Tibial nerve (tissue), 4 donors: ENCODE data around the gene RASA3. TPM values are rescaled to one million over a fixed set of nuclear protein-coding genes. Genes with fewer than 3 reads are reported as not detected.

ENCODE experiments used
- DNase-seq, 2 donors: peaks; one replicate each; pipeline ENCODE4 v3.0.0-alpha.2; 2019; ENCODE audit warnings: low spot score in 2 of 2
- H3K27ac ChIP-seq, 4 donors: fragments of 200-600 bp; sonication (generic) in 3 of 4; one replicate each; pipeline ENCODE4 v1.5.1; 2017 to 2019; ENCODE audit warnings: mild to moderate bottlenecking in 1 of 4
- H3K27me3 ChIP-seq, 2 donors: fragments of 200-600 bp; sonication (generic) in 1 of 2; one replicate each; pipeline versions ENCODE4 v1.5.1 to v1.6.0; 2017 to 2019
- H3K36me3 ChIP-seq, 3 donors: fragments of 200-600 bp; sonication (generic); one replicate each; pipeline ENCODE4 v1.5.1; 2018 to 2019
- H3K4me1 ChIP-seq, 4 donors: fragments of 200-600 bp; sonication (generic) in 3 of 4; one replicate each; pipeline ENCODE4 v1.5.1; 2017 to 2019
- H3K4me3 ChIP-seq, 4 donors: fragments of 200-600 bp; sonication (generic) in 3 of 4; one replicate each; pipeline ENCODE4 v1.5.1; 2017 to 2019; ENCODE audit warnings: mild to moderate bottlenecking in 1 of 4, moderate library complexity in 1 of 4
- H3K9me3 ChIP-seq, 4 donors: fragments of 200-600 bp; sonication (generic) in 3 of 4; one replicate each; pipeline ENCODE4 v1.5.1; 2017 to 2019
- CTCF ChIP-seq, 5 experiments: fragments of 200-600 bp in 3 of 5; fragments of 450-650 bp in 2 of 5; sonication (generic) in 3 of 5; IDR thresholded peaks; one replicate each; pipeline ENCODE4 v1.5.1; 2016 to 2019; ENCODE audit warnings: antibody characterized with exemption in 5 of 5, mild to moderate bottlenecking in 3 of 5, moderate library complexity in 2 of 5
- EP300 ChIP-seq, 2 donors: sonication (generic); formaldehyde crosslinking; IDR thresholded peaks; one replicate each; pipeline ENCODE4 v1.6.1; 2017; ENCODE audit warnings: antibody characterized with exemption in 2 of 2, mild to moderate bottlenecking in 1 of 2
- POLR2A ChIP-seq, 2 donors: fragments of 450-650 bp; IDR thresholded peaks; one replicate each; pipeline ENCODE4 v1.6.1; 2017; ENCODE audit warnings: antibody characterized with exemption in 2 of 2, mild to moderate bottlenecking in 2 of 2, moderate library complexity in 2 of 2
- WGBS, 2 donors: methylation state at CpG; one replicate each; pipeline ENCODE4 v1.1.5; 2018; 5-methylcytosine and 5-hydroxymethylcytosine counted together
- total RNA-seq, 4 donors: library from RNA; depleted of rRNA; stranded (reverse); fragments of >200 nt; gene quantifications; one replicate each; pipeline ENCODE4 v1.1.0, GENCODE V29; 2016

RASA3 gene
- total RNA-seq, 4 donors from 2014 or later, result 36.2 to 63.3 (median 46.3) TPM

GRCh38 chr13:114015111-114015968 is 117.1 kb downstream of the RASA3 start:
- TF ChIP-seq POLR2A (IDR thresholded peaks at IDR 0.05) (no peak), CTCF (IDR thresholded peaks at IDR 0.05) (no peak), EP300 (IDR thresholded peaks at IDR 0.05) (peak in 1 of 2 donors; percentile 68)
- H3K9me3 ChIP-seq, result no peaks in the 10 kb centered on the region
- peak; percentile 60 to 63 for DNase-seq
- peak overlapping the region in 2 of 4 donors; percentile 63 to 73 for H3K27ac ChIP-seq
- peaks cover 0 to 11% (median 0%) of the 10 kb centered on the region in 4 donors for H3K4me1 ChIP-seq
- peaks cover 9 to 88% (median 11%) of the 10 kb centered on the region in 3 donors for H3K36me3 ChIP-seq
- WGBS, 2 donors, result 82 to 88% methylated on average over 31 to 40 of the region's 40 CpGs
- no peak overlapping the region for H3K4me3 ChIP-seq
- H3K27me3 ChIP-seq, result no peaks in the 10 kb centered on the region

- Histone ChIP-seq H3K9me3 (no peaks in the 10 kb centered on the region), H3K4me3 (no peak overlapping the region), H3K27ac (peak overlapping the region in 2 of 4 donors; percentile 63 to 73), H3K27me3 (no peaks in the 10 kb centered on the region), H3K36me3 (peaks cover 9 to 92% (median 19%) of the 10 kb centered on the region in 3 donors), H3K4me1 (peaks cover 0 to 11% (median 0%) of the 10 kb centered on the region in 4 donors)
- no peak for DNase-seq
- no peak for TF ChIP-seq POLR2A (IDR thresholded peaks at IDR 0.05)
- TF ChIP-seq CTCF (IDR thresholded peaks at IDR 0.05), result no peak
- no peak for TF ChIP-seq EP300 (IDR thresholded peaks at IDR 0.05)
- WGBS, 2 donors, result 94 to 95% methylated on average over 22 of the region's 22 CpGs
Measured at GRCh38 chr13:114013952-114014629, 118.3 kb downstream of the RASA3 start.

GRCh38 chr13:114013336-114013735 is 119.1 kb downstream of the RASA3 start:
- 71 to 75% methylated on average over 4 of the region's 4 CpGs for WGBS, 2 donors
- H3K4me3 ChIP-seq, result no peak overlapping the region
- H3K27ac ChIP-seq, result peak overlapping the region in 1 of 4 donors; percentile 20
- H3K27me3 ChIP-seq, result no peaks in the 10 kb centered on the region
- no peaks in the 10 kb centered on the region for H3K9me3 ChIP-seq
- TF ChIP-seq POLR2A (IDR thresholded peaks at IDR 0.05) (no peak), EP300 (IDR thresholded peaks at IDR 0.05) (no peak), CTCF (IDR thresholded peaks at IDR 0.05) (no peak)
- peaks cover 0 to 11% (median 0%) of the 10 kb centered on the region in 4 donors for H3K4me1 ChIP-seq
- no peak for DNase-seq
- H3K36me3 ChIP-seq, result peaks cover 9 to 88% (median 21%) of the 10 kb centered on the region in 3 donors

GRCh38 chr13:114012921-114013320 is 119.5 kb downstream of the RASA3 start:
- Histone ChIP-seq H3K4me3 (no peak overlapping the region), H3K36me3 (peaks cover 9 to 84% (median 17%) of the 10 kb centered on the region in 3 donors), H3K4me1 (peaks cover 0 to 11% (median 0%) of the 10 kb centered on the region in 4 donors), H3K27ac (peak overlapping the region in 1 of 4 donors; percentile 20), H3K27me3 (no peaks in the 10 kb centered on the region), H3K9me3 (no peaks in the 10 kb centered on the region)
- WGBS, 2 donors, result 89 to 91% methylated on average over 21 of the region's 21 CpGs
- DNase-seq, result no peak
- TF ChIP-seq CTCF (IDR thresholded peaks at IDR 0.05), result no peak
- TF ChIP-seq EP300 (IDR thresholded peaks at IDR 0.05), result no peak
- no peak for TF ChIP-seq POLR2A (IDR thresholded peaks at IDR 0.05)
